Stomach (tissue), 9 donors: ENCODE data around the gene CTNNA3. TPM values are rescaled to one million over a fixed set of nuclear protein-coding genes. Genes with fewer than 3 reads are reported as not detected.

Experiments used
- DNase-seq, 2 donors: peaks; one replicate each; pipeline versions ENCODE4 v3.0.0 to v3.0.0-alpha.2; 2013 to 2019
- H3K27ac ChIP-seq, 5 donors: fragments of 200-600 bp in 4 of 5; sonication (generic) in 4 of 5; one replicate each; pipeline ENCODE4 v1.5.1; 2013 to 2019; ENCODE audit warnings: mild to moderate bottlenecking in 1 of 5, moderate library complexity in 1 of 5
- H3K27me3 ChIP-seq, 3 donors: fragments of 200-600 bp; sonication (generic); one replicate each; pipeline ENCODE4 v1.5.1; 2017 to 2019; ENCODE audit warnings: mixed run types in 1 of 3
- H3K36me3 ChIP-seq, 4 donors: fragments of 200-600 bp; sonication (generic); 1 replicate in 3 of 4; 2 replicates in 1 of 4; pipeline ENCODE4 v1.5.1; 2016 to 2019
- H3K4me1 ChIP-seq, 4 donors: fragments of 200-600 bp; sonication (generic); one replicate each; pipeline ENCODE4 v1.5.1; 2016 to 2019
- H3K4me3 ChIP-seq, 4 donors: fragments of 200-600 bp; sonication (generic) in 3 of 4; one replicate each; pipeline ENCODE4 v1.5.1; 2016 to 2019; ENCODE audit warnings: mild to moderate bottlenecking in 1 of 4
- H3K9me3 ChIP-seq, 4 donors: fragments of 200-600 bp; sonication (generic); one replicate each; pipeline ENCODE4 v1.5.1; 2016 to 2019
- CTCF ChIP-seq, 7 experiments: fragments of 450-650 bp in 4 of 7; fragments of 200-600 bp in 3 of 7; sonication (generic) in 3 of 7; IDR thresholded peaks; one replicate each; pipeline ENCODE4 v1.5.1; 2016 to 2019; ENCODE audit warnings: antibody characterized with exemption in 7 of 7, control low read depth in 2 of 7, mild to moderate bottlenecking in 1 of 7
- EP300 ChIP-seq: sonication (generic); formaldehyde crosslinking; IDR thresholded peaks from one replicate; pipeline ENCODE4 v1.6.1; 2017; ENCODE audit warnings: antibody characterized with exemption
- POLR2A ChIP-seq, 4 donors: fragments of 450-650 bp; IDR thresholded peaks; one replicate each; pipeline ENCODE4 v1.6.1; 2016; ENCODE audit warnings: antibody characterized with exemption in 4 of 4, control low read depth in 2 of 4, mild to moderate bottlenecking in 1 of 4, moderate library complexity in 1 of 4
- POLR2AphosphoS5 ChIP-seq, 3 donors: sonication (generic); formaldehyde crosslinking; IDR thresholded peaks; one replicate each; pipeline ENCODE4 v1.6.1; 2016; ENCODE audit warnings: antibody characterized with exemption in 3 of 3
- WGBS, 5 donors: extraction: QIAGEN DNeasy Blood & Tissue Kit in 3 of 5; methylation state at CpG; one replicate each; pipeline versions ENCODE4 v1.1.5 to v1.1.7; 2013 to 2018; 5-methylcytosine and 5-hydroxymethylcytosine counted together
- intact Hi-C: fragments of 100-400 bp; cut with DNase I; formaldehyde crosslinking; loops from one replicate; pipeline ENCODE4 v1.15.1; 2023; ENCODE audit warnings: low total_unique reads
- polyA plus RNA-seq, 3 donors: library from polyadenylated mRNA; stranded (reverse); fragments of 200-250 nt; gene quantifications; one replicate each; pipeline ENCODE4 v1.2.3, GENCODE V29; 2013
- total RNA-seq, 5 donors: library from RNA; depleted of rRNA; stranded (reverse); fragments of >200 nt; gene quantifications; one replicate each; pipeline versions ENCODE4 v1.1.0 to v1.2.3, GENCODE V29; 2014 to 2016
- donor health status: healthy with polysubstance abuse.
- donor health status: Bipolar disorder and iron deficiency.
- donor health status: healthy.

CTNNA3 gene
- total and polyA plus RNA-seq, 8 donors, result 0.14 to 46.1 (median 12.9) TPM; not detected in 2

- Histone ChIP-seq H3K36me3 (no peaks in the 10 kb centered on the region), H3K9me3 (peaks cover 0 to 28% (median 0%) of the 10 kb centered on the region in 4 donors), H3K27me3 (no peaks in the 10 kb centered on the region), H3K27ac (no peak overlapping the region), H3K4me3 (no peak overlapping the region), H3K4me1 (no peaks in the 10 kb centered on the region)
- no peak for TF ChIP-seq CTCF (IDR thresholded peaks at IDR 0.05)
- no peak for TF ChIP-seq POLR2AphosphoS5 (IDR thresholded peaks at IDR 0.05)
- TF ChIP-seq POLR2A (IDR thresholded peaks at IDR 0.05), result no peak
- no peak for TF ChIP-seq EP300
- intact Hi-C loops, result no loop called here
- no peak for DNase-seq
These were observed 1443.0 kb downstream of the CTNNA3 start for GRCh38 chr10:66252986-66253385.

DNA sequence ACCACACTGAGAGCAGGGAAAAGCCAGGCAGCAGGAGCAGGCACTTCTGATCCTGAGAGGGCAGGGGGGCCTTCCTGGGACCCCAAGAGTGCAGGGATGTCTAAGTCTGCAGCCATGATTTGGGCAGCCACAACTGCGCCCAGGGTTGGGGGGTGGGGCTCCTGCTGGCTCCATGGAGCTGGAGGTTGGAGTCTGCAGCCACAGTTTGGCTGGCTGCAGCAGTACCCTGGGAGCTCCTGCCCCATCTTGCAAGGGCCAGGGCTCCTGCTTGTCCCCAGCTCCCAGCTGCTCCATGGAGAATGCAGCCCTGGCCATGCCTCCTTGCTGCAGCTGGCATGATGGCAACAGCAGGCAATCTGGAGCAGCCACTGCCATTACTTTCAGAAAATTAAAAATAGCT, 1449.8 kb downstream of the CTNNA3 start:
- intact Hi-C loops, result no loop called here
- WGBS, 5 donors, result 78 to 100% (median 95%) methylated on average over 1 of the region's 1 CpG; no CpG with 5 or more reads in 1 of the 5 donors

DNA sequence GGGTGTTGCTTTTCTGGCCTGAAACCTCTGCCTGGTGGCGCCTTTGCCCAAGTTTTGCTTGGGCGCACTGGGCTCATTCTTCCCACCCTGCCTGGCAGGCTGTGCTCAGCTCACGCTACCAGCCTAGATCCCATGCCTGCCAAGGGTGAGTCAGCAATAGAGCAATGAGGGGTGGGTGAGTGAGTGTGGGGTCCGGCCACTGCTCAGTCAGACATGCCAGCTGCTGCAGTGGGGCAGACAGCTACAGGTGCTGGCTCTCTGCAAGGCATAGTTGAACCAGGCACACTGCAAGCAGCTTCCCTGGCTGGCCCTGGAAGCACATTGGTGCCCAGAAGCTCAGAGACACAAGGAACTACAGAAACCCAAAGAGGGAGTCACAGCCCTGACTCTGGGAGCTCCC, 1451.0 kb downstream of the CTNNA3 start:
- H3K4me1 ChIP-seq, result no peaks in the 10 kb centered on the region
- no peak overlapping the region for H3K27ac ChIP-seq
- no peaks in the 10 kb centered on the region for H3K27me3 ChIP-seq
- peaks cover 0 to 37% (median 7%) of the 10 kb centered on the region in 4 donors for H3K9me3 ChIP-seq
- DNase-seq, result no peak
- intact Hi-C loops, result no loop called here
- no peak overlapping the region for H3K4me3 ChIP-seq
- WGBS, 5 donors, result 76 to 89% (median 86%) methylated on average over 3 to 4 of the region's 4 CpGs
- no peaks in the 10 kb centered on the region for H3K36me3 ChIP-seq
- TF ChIP-seq EP300 (no peak), POLR2AphosphoS5 (IDR thresholded peaks at IDR 0.05) (no peak), CTCF (IDR thresholded peaks at IDR 0.05) (no peak), POLR2A (IDR thresholded peaks at IDR 0.05) (no peak)

More for the DNA sequence above, 1449.8 kb downstream of the CTNNA3 start:
- no peaks in the 10 kb centered on the region for H3K36me3 ChIP-seq
- no peaks in the 10 kb centered on the region for H3K27me3 ChIP-seq
- no peak overlapping the region for H3K4me3 ChIP-seq
- TF ChIP-seq EP300 (no peak), CTCF (IDR thresholded peaks at IDR 0.05) (no peak), POLR2AphosphoS5 (IDR thresholded peaks at IDR 0.05) (no peak), POLR2A (IDR thresholded peaks at IDR 0.05) (no peak)
- H3K27ac ChIP-seq, result no peak overlapping the region
- H3K4me1 ChIP-seq, result no peaks in the 10 kb centered on the region
- DNase-seq, result no peak
- peaks cover 0 to 37% (median 7%) of the 10 kb centered on the region in 4 donors for H3K9me3 ChIP-seq

DNA sequence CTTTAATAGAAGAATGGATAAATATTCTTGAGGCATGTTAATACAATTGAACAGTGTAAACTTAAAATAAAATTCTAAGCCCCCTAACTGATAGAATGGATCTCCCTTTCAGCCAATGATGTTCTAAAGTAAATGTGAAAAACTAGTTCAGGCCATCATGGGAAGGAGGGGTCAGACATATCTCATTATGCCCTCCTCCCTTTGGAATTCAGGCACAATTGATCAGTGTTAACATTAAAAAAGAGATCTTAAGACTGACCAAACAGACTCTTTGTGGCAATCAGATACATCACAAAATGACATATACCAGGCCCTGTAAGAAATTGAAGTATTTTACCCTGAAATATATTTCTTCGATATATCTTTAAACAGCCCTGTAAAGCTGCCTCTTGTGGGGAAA, 1453.1 kb downstream of the CTNNA3 start:
- WGBS, 5 donors, result 71 to 88% (median 81%) methylated on average over 1 of the region's 1 CpG
- DNase-seq, result no peak
- TF ChIP-seq CTCF (IDR thresholded peaks at IDR 0.05) (no peak), POLR2A (IDR thresholded peaks at IDR 0.05) (no peak), EP300 (no peak), POLR2AphosphoS5 (IDR thresholded peaks at IDR 0.05) (no peak)
- H3K9me3 ChIP-seq, result peaks cover 0 to 23% (median 7%) of the 10 kb centered on the region in 4 donors
- H3K36me3 ChIP-seq, result no peaks in the 10 kb centered on the region
- intact Hi-C loops, result no loop called here
- no peaks in the 10 kb centered on the region for H3K4me1 ChIP-seq
- H3K4me3 ChIP-seq, result no peak overlapping the region
- H3K27ac ChIP-seq, result no peak overlapping the region
- H3K27me3 ChIP-seq, result no peaks in the 10 kb centered on the region
